ENCODE measurements around the gene ATOH7. TPM values are rescaled to one million over a fixed set of nuclear protein-coding genes. Genes with fewer than 3 reads are reported as not detected.

The ATOH7 gene
- total RNA-seq, 3 donors from 2014 or later, result 0.64 TPM; not detected in 2

- Histone ChIP-seq H3K4me1 (no peaks in the 10 kb centered on the region), H3K4me3 (no peak overlapping the region), H3K36me3 (no peaks in the 10 kb centered on the region), H3K27ac (no peak overlapping the region), H3K9me3 (no peaks in the 10 kb centered on the region), H3K27me3 (no peaks in the 10 kb centered on the region)
- no peak for TF ChIP-seq POLR2A (IDR thresholded peaks at IDR 0.05)
- TF ChIP-seq, protein P1, sequence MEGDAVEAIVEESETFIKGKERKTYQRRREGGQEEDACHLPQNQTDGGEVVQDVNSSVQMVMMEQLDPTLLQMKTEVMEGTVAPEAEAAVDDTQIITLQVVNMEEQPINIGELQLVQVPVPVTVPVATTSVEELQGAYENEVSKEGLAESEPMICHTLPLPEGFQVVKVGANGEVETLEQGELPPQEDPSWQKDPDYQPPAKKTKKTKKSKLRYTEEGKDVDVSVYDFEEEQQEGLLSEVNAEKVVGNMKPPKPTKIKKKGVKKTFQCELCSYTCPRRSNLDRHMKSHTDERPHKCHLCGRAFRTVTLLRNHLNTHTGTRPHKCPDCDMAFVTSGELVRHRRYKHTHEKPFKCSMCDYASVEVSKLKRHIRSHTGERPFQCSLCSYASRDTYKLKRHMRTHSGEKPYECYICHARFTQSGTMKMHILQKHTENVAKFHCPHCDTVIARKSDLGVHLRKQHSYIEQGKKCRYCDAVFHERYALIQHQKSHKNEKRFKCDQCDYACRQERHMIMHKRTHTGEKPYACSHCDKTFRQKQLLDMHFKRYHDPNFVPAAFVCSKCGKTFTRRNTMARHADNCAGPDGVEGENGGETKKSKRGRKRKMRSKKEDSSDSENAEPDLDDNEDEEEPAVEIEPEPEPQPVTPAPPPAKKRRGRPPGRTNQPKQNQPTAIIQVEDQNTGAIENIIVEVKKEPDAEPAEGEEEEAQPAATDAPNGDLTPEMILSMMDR (IDR thresholded peaks at IDR 0.05), result no peak
- TF ChIP-seq POLR2AphosphoS5 (IDR thresholded peaks at IDR 0.05), result no peak
- intact Hi-C loops (cut with DNase I; ENCODE audit: low total_unique reads), result no loop called here
- no peak for DNase-seq (ENCODE audit: low spot score in 2 of 2)
Observed at GRCh38 chr10:68194290-68194689, 37.6 kb downstream of the ATOH7 start.

GRCh38 chr10:68192113-68192512 lies 39.8 kb downstream of the ATOH7 start:
- H3K36me3 ChIP-seq, result no peaks in the 10 kb centered on the region
- no peaks in the 10 kb centered on the region for H3K4me1 ChIP-seq
- H3K27ac ChIP-seq, result no peak overlapping the region
- H3K4me3 ChIP-seq, result no peak overlapping the region
- H3K27me3 ChIP-seq, result no peaks in the 10 kb centered on the region
- intact Hi-C loops (cut with DNase I; ENCODE audit: low total_unique reads), result no loop called here
- no peaks in the 10 kb centered on the region for H3K9me3 ChIP-seq
- no peak for DNase-seq (ENCODE audit: low spot score in 2 of 2)
- no peak for TF ChIP-seq POLR2AphosphoS5 (IDR thresholded peaks at IDR 0.05)
- TF ChIP-seq, protein P1 (IDR thresholded peaks at IDR 0.05), result no peak
- no peak for TF ChIP-seq POLR2A (IDR thresholded peaks at IDR 0.05)

DNA sequence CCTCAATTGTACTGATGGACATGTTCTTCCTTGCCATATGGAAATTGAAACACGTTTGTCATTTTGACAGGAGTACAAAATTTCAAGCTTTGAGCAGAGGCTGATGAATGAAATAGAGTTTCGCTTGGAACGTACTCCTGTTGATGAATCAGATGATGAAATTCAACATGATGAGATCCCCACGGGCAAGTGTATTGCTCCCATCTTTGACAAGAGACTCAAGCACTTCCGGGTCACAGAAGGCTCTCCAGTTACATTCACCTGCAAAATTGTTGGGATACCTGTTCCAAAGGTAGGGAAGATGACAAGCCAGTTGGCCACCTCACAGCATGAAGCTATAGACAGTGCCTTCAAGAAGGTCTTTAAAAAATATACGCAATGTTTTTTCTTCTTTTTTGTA lies 43.1 kb downstream of the ATOH7 start:
- no peak for TF ChIP-seq POLR2AphosphoS5 (IDR thresholded peaks at IDR 0.05)
- TF ChIP-seq, protein P1 (IDR thresholded peaks at IDR 0.05), result no peak
- TF ChIP-seq POLR2A (IDR thresholded peaks at IDR 0.05), result no peak

DNA sequence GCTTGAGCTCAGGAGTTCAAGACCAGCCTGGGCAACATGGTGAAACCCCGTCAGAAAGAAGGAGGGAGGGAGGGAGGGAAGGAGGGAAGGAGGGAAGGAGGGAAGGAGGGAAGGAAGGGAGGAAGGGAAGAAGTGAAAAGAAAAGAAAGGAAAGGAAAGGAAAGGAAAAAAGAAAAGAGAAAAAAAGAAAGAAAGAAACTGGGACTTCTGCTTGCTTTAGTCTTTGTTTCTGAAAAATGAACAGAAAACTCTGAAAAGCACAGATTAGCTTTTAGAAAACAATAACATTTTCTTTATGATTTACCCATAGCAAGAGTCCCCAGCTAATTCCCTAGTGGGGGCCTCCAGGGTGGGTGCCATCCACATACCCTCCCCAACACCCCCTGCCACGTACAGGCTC lies 46.8 kb downstream of the ATOH7 start:
- no peak for DNase-seq (ENCODE audit: low spot score in 2 of 2)
- Histone ChIP-seq H3K9me3 (no peaks in the 10 kb centered on the region), H3K36me3 (no peaks in the 10 kb centered on the region), H3K4me1 (no peaks in the 10 kb centered on the region), H3K27me3 (no peaks in the 10 kb centered on the region), H3K27ac (no peak overlapping the region), H3K4me3 (no peak overlapping the region)
- intact Hi-C loops (cut with DNase I; ENCODE audit: low total_unique reads), result no loop called here
- TF ChIP-seq POLR2A (IDR thresholded peaks at IDR 0.05), result no peak
- TF ChIP-seq POLR2AphosphoS5 (IDR thresholded peaks at IDR 0.05), result no peak
- TF ChIP-seq, protein P1 (IDR thresholded peaks at IDR 0.05), result no peak

More for the DNA sequence above, 43.1 kb downstream of the ATOH7 start:
- no peaks in the 10 kb centered on the region for H3K27me3 ChIP-seq
- no peaks in the 10 kb centered on the region for H3K36me3 ChIP-seq
- no peaks in the 10 kb centered on the region for H3K9me3 ChIP-seq
- DNase-seq (ENCODE audit: low spot score in 2 of 2), result no peak
- intact Hi-C loops (cut with DNase I; ENCODE audit: low total_unique reads), result no loop called here
- H3K27ac ChIP-seq, result no peak overlapping the region
- H3K4me3 ChIP-seq, result no peak overlapping the region
- H3K4me1 ChIP-seq, result no peaks in the 10 kb centered on the region

DNA sequence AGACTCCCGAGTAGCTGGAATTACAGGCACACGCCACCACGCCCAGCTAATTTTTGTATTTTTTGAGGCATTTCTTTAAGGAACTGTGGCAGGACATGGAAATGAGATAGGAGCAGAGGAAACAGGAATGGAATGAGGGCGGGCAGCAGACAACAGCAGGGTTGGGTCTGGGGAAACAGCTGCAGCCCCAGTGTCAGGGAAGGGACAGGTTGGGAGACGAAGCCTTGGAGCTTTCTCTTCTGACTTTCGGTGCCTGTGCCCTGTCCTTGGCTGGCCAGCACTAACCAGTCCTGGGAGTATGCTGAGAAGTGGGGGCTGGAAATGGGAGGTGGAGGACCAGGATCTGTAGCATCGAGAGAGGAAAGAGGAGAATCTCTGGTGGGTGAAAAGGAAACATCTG lies 47.4 kb downstream of the ATOH7 start:
- DNase-seq (ENCODE audit: low spot score in 2 of 2), result no peak
- no peaks in the 10 kb centered on the region for H3K9me3 ChIP-seq
- no peaks in the 10 kb centered on the region for H3K27me3 ChIP-seq
- H3K4me1 ChIP-seq, result no peaks in the 10 kb centered on the region
- no peak overlapping the region for H3K27ac ChIP-seq
- TF ChIP-seq POLR2A (IDR thresholded peaks at IDR 0.05) (no peak), POLR2AphosphoS5 (IDR thresholded peaks at IDR 0.05) (no peak)
- TF ChIP-seq, protein P1 (IDR thresholded peaks at IDR 0.05), result no peak
- no peaks in the 10 kb centered on the region for H3K36me3 ChIP-seq
- intact Hi-C loops (cut with DNase I; ENCODE audit: low total_unique reads), result no loop called here
- no peak overlapping the region for H3K4me3 ChIP-seq

Other genes starting within 250 kb of the ATOH7 start
- gene HERC4, start 156.8 kb downstream of the ATOH7 start, total RNA-seq, result 10 to 100 TPM; 43.2 to 81.4 (median 66.2) TPM
- under 1 TPM in 1 of 3 donors, not detected in 2; 0.33 TPM for gene MYPN, start 122.6 kb downstream of the ATOH7 start, total RNA-seq
- gene HNRNPH3, start 100.0 kb upstream of the ATOH7 start, total RNA-seq, result 10 to 100 TPM; 57.9 to 65.9 (median 65.3) TPM
- gene PBLD, start 100.8 kb upstream of the ATOH7 start, total RNA-seq, result 10 to 100 TPM in 1 of 3 donors, 1 to 10 TPM in 2; 5.9 to 16.2 (median 7.2) TPM
- gene RUFY2, start 175.2 kb upstream of the ATOH7 start, total RNA-seq, result 10 to 100 TPM; 20.5 to 47.0 (median 31.1) TPM
- gene DNA2, start 239.9 kb upstream of the ATOH7 start, total RNA-seq, result 1 to 10 TPM; 2.8 to 6.6 (median 3.4) TPM

All from breast epithelium (tissue), 4 donors.